Measurements from ENCODE around the gene SEMA5B.

DNA sequence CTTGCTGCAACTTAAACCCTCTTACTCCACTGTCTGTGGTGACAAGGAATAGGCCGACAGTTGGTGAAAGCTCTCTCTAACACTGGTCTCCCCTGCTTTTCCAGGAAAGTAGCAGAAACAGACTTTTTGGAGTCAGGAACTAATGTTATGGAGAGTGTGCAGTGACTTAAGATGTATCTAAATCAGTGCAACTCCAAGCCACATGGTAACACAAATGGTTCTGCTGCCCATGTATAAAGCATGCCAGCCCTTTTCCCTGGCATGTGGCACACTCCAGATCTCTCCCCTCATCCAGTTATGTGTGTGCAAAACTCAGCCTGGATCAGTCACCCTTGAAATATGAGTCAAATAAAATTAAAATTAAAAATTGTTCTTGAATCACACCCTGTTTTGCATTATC is 55.4 kb downstream of the SEMA5B start:
- TF ChIP-seq ELF4 (IDR thresholded peaks at IDR 0.05) (no peak), SP1 (IDR thresholded peaks at IDR 0.05) (no peak), FOXK2 (IDR thresholded peaks at IDR 0.05) (no peak), FOXA1 (IDR thresholded peaks at IDR 0.05) (no peak), FOXM1 (IDR thresholded peaks at IDR 0.05; ENCODE audit: borderline replicate concordance) (no peak), LEF1 (IDR thresholded peaks at IDR 0.05; ENCODE audit: borderline replicate concordance) (no peak), TARDBP (IDR thresholded peaks at IDR 0.05) (no peak), BHLHE40 (IDR thresholded peaks at IDR 0.05; ENCODE audit: borderline replicate concordance) (no peak)

Data from HEK293T (cell line).